ENCODE results near the gene ZBP1.

- TF ChIP-seq EZH2 (IDR thresholded peaks at IDR 0.05), result no peak
- TF ChIP-seq POLR2AphosphoS5 (IDR thresholded peaks at IDR 0.05; ENCODE audit: borderline replicate concordance, low read depth, low read length), result no peak
- TF ChIP-seq FOXP2 (optimal IDR thresholded peaks at IDR 0.05; ENCODE audit: control extremely low read depth, extremely low read length, insufficient read depth), result no peak
These were observed 22.2 kb downstream of the ZBP1 start for GRCh38 chr20:57598060-57598459.

Data from SK-N-MC (cell line).